ENCODE measurements around the gene SRSF1.

Gene SRSF1

DNA sequence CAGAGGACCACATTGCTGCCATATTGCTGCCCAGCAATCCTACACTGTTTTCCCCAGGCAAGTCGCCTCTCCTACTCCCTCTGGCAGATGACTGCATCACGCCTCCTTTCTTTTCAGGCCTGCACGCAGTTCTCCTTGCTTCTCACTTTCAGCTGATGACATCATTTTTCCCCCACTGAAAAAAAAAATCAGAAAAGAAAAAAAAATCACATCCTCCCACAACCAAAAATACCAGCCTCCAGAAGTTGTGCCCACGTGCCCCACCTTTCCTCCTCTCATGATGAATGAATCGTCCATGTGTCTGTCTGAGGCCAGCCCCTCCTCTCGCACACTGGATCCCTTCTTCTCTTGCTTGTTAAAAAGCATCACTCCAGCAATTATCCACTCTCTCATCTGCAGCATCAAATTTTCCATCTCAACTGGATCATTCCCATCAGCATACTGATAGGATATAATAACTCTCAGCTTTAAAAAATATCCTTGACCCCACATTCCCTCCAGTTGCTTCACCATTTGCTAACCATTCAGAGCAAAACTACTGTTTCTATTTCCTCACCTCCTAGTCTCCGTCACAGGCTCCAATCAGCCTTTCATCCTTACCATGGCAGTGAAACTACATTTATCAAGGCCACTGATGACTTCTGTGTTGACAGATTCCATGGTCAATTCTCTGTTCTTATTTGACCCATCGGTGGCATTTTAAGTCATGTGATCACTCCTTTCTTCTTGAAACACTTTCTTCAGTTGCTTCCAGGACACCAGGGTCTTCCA is 46.1 kb upstream of the SRSF1 start:
- Histone ChIP-seq H3K9ac (ENCODE audit: low read depth, low read length, poor library complexity, severe bottlenecking) (no peak overlapping the region), H3K36me3 (ENCODE audit: insufficient read depth, low read length) (no peaks in the 10 kb centered on the region), H3K4me1 (ENCODE audit: insufficient read depth, low read length, poor library complexity, severe bottlenecking) (no peaks in the 10 kb centered on the region), H3K79me2 (ENCODE audit: insufficient read depth, low read length) (no peaks in the 10 kb centered on the region), H3K4me3 (ENCODE audit: low read length, poor library complexity, severe bottlenecking) (no peak overlapping the region), H3F3A (ENCODE audit: low read depth) (no peaks in the 10 kb centered on the region), H3K27me3 (ENCODE audit: insufficient read depth, low read length, poor library complexity, severe bottlenecking) (no peaks in the 10 kb centered on the region), H4K20me1 (ENCODE audit: insufficient read depth, low read length, poor library complexity, severe bottlenecking) (no peaks in the 10 kb centered on the region), H3K9me2 (replicated peaks; ENCODE audit: low read depth, low read length) (no peaks in the 10 kb centered on the region), H3K9me3 (ENCODE audit: insufficient read depth, low read depth, low read length) (no peaks in the 10 kb centered on the region), H3K4me2 (ENCODE audit: low read depth, low read length, poor library complexity, severe bottlenecking) (no peak overlapping the region), H2AFZ (ENCODE audit: low read length) (no peak overlapping the region)
- TF ChIP-seq EZH2phosphoT487 (IDR thresholded peaks at IDR 0.05; ENCODE audit: borderline replicate concordance) = no peak
- TF ChIP-seq, protein P1, sequence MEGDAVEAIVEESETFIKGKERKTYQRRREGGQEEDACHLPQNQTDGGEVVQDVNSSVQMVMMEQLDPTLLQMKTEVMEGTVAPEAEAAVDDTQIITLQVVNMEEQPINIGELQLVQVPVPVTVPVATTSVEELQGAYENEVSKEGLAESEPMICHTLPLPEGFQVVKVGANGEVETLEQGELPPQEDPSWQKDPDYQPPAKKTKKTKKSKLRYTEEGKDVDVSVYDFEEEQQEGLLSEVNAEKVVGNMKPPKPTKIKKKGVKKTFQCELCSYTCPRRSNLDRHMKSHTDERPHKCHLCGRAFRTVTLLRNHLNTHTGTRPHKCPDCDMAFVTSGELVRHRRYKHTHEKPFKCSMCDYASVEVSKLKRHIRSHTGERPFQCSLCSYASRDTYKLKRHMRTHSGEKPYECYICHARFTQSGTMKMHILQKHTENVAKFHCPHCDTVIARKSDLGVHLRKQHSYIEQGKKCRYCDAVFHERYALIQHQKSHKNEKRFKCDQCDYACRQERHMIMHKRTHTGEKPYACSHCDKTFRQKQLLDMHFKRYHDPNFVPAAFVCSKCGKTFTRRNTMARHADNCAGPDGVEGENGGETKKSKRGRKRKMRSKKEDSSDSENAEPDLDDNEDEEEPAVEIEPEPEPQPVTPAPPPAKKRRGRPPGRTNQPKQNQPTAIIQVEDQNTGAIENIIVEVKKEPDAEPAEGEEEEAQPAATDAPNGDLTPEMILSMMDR (conservative IDR thresholded peaks at IDR 0.05; ENCODE audit: low read length) = no peak

DNA sequence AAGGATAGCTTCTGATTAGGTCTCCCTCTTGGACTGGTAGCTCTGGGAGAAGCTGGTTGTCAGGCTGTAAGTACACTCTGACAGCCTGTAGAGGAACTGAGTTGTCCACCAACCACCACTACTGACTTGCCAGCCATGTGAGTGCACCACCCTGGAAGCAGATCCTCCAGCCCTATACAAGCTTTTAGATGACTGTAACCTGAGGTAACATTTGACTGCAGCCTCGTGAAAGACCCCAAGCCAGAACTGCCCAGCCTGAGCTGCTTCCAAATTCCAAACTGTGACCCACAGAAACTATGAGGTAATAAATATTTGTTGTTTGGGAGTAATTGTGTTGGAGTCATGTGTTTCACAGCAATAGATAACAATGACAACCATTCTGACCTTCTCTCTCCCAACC is 45.4 kb upstream of the SRSF1 start:
- Histone ChIP-seq H3K79me2 (ENCODE audit: insufficient read depth, low read length) (no peaks in the 10 kb centered on the region), H3K4me1 (ENCODE audit: insufficient read depth, low read length, poor library complexity, severe bottlenecking) (no peaks in the 10 kb centered on the region), H3K9me2 (replicated peaks; ENCODE audit: low read depth, low read length) (no peaks in the 10 kb centered on the region), H3K4me2 (ENCODE audit: low read depth, low read length, poor library complexity, severe bottlenecking) (no peak overlapping the region), H3K36me3 (ENCODE audit: insufficient read depth, low read length) (no peaks in the 10 kb centered on the region), H3K4me3 (ENCODE audit: low read length, poor library complexity, severe bottlenecking) (no peak overlapping the region), H4K20me1 (ENCODE audit: insufficient read depth, low read length, poor library complexity, severe bottlenecking) (no peaks in the 10 kb centered on the region), H2AFZ (ENCODE audit: low read length) (no peak overlapping the region), H3K27me3 (ENCODE audit: insufficient read depth, low read length, poor library complexity, severe bottlenecking) (no peaks in the 10 kb centered on the region), H3K9me3 (ENCODE audit: insufficient read depth, low read depth, low read length) (no peaks in the 10 kb centered on the region), H3K9ac (ENCODE audit: low read depth, low read length, poor library complexity, severe bottlenecking) (no peak overlapping the region), H3F3A (ENCODE audit: low read depth) (no peaks in the 10 kb centered on the region)
- no peak for TF ChIP-seq EZH2phosphoT487 (IDR thresholded peaks at IDR 0.05; ENCODE audit: borderline replicate concordance)
- TF ChIP-seq, protein P1 (conservative IDR thresholded peaks at IDR 0.05; ENCODE audit: low read length) = no peak

DNA sequence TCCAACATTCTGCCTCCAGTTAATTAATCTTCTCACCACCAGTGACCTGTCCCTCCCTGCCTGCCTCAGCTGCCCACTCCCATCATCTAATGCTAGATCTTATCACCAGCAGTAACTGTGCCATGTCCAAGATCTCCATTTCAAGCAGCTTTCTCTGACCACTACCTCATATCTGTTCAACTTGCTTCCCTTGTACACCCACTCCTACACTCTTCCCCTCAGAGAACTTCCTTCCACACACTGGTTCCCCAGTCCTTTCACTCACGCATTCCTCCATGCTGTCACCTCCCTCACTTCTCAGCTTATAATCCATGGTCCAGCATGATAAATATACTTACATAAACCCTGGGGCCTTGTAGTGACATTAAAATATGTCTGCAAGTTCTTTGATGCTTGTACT is 44.4 kb upstream of the SRSF1 start:
- Histone ChIP-seq H3F3A (ENCODE audit: low read depth) (no peaks in the 10 kb centered on the region), H3K4me3 (ENCODE audit: low read length, poor library complexity, severe bottlenecking) (no peak overlapping the region), H3K4me2 (ENCODE audit: low read depth, low read length, poor library complexity, severe bottlenecking) (no peak overlapping the region), H3K36me3 (ENCODE audit: insufficient read depth, low read length) (no peaks in the 10 kb centered on the region), H3K27me3 (ENCODE audit: insufficient read depth, low read length, poor library complexity, severe bottlenecking) (no peaks in the 10 kb centered on the region), H2AFZ (ENCODE audit: low read length) (no peak overlapping the region), H4K20me1 (ENCODE audit: insufficient read depth, low read length, poor library complexity, severe bottlenecking) (no peaks in the 10 kb centered on the region), H3K9me2 (replicated peaks; ENCODE audit: low read depth, low read length) (no peaks in the 10 kb centered on the region), H3K4me1 (ENCODE audit: insufficient read depth, low read length, poor library complexity, severe bottlenecking) (no peaks in the 10 kb centered on the region), H3K79me2 (ENCODE audit: insufficient read depth, low read length) (no peaks in the 10 kb centered on the region), H3K9me3 (ENCODE audit: insufficient read depth, low read depth, low read length) (no peaks in the 10 kb centered on the region), H3K9ac (ENCODE audit: low read depth, low read length, poor library complexity, severe bottlenecking) (no peak overlapping the region)
- no peak for TF ChIP-seq EZH2phosphoT487 (IDR thresholded peaks at IDR 0.05; ENCODE audit: borderline replicate concordance)
- TF ChIP-seq, protein P1 (conservative IDR thresholded peaks at IDR 0.05; ENCODE audit: low read length) = no peak
